GM19351 (cell line): ENCODE data around the gene ZNF318.

Experiments used
- ATAC-seq: cut with Tn5 transposase; IDR thresholded peaks from one replicate; pipeline ENCODE4 v1.9.1; 2021; ENCODE audit warnings: mild to moderate bottlenecking, moderate library complexity; ENCODE audit not compliant: unreplicated experiment

Gene ZNF318

DNA sequence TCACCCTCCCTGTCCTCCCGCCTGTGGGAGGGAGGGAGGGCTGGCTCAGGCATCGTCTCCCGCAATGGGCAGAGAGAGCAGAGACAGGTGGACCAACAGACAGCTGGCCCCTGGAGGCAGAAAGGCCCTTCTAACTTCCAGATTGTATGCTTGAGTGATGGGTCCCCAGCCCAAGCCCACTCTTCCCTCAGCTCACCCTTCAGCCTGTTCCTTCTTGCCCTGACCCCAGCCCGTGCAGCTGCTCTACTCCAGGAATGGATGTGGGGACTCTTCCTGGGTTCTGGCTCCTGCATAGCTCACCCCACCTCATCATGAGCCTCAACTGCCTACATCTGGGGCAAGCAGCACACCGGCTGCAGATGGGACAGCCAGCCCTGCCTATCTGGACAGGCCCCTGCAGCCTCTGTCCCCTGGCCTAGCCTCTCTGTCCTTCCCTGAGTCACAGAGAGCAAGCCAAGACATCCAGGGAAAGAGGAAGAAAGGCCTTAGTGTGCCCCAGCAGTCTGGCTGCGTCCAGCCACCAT, 82.9 kb downstream of the ZNF318 start:
- ATAC-seq: no peak
